PFSK-1 (cell line): ENCODE data around the gene SSMEM1.

Experiments
- FOXP2 ChIP-seq: optimal IDR thresholded peaks from 2 replicates; pipeline ENCODE3; 2011; ENCODE audit warnings: borderline replicate concordance, control low read depth, inconsistent platforms; ENCODE audit not compliant: insufficient read depth; ENCODE audit errors: extremely low read length, extremely low read depth
- POLR2AphosphoS5 ChIP-seq: IDR thresholded peaks from 2 replicates; pipeline ENCODE4 v1.6.1; 2012; ENCODE audit warnings: low read depth, mild to moderate bottlenecking, control low read depth, low read length, moderate library complexity
- SIN3A ChIP-seq: IDR thresholded peaks from 2 replicates; pipeline ENCODE4 v1.6.1; 2012; ENCODE audit warnings: mild to moderate bottlenecking, low read length, moderate library complexity, borderline replicate concordance; ENCODE audit not compliant: insufficient read depth
- TAF1 ChIP-seq: IDR thresholded peaks from 2 replicates; pipeline ENCODE4 v1.6.1; 2012; ENCODE audit warnings: low read length, control low read depth, borderline replicate concordance; ENCODE audit not compliant: insufficient read depth
- TF ChIP-seq, protein P1 (sequence below), 2 experiments: IDR thresholded peaks; 2 replicates each; pipeline versions ENCODE4 v1.6.1 to v1.8.0; 2011 to 2012; ENCODE audit warnings: low read depth in 2 of 2, low read length in 2 of 2, control low read depth in 1 of 2, inconsistent platforms in 1 of 2, mild to moderate bottlenecking in 1 of 2, moderate library complexity in 1 of 2; ENCODE audit not compliant: insufficient read depth in 1 of 2

SSMEM1 gene

DNA sequence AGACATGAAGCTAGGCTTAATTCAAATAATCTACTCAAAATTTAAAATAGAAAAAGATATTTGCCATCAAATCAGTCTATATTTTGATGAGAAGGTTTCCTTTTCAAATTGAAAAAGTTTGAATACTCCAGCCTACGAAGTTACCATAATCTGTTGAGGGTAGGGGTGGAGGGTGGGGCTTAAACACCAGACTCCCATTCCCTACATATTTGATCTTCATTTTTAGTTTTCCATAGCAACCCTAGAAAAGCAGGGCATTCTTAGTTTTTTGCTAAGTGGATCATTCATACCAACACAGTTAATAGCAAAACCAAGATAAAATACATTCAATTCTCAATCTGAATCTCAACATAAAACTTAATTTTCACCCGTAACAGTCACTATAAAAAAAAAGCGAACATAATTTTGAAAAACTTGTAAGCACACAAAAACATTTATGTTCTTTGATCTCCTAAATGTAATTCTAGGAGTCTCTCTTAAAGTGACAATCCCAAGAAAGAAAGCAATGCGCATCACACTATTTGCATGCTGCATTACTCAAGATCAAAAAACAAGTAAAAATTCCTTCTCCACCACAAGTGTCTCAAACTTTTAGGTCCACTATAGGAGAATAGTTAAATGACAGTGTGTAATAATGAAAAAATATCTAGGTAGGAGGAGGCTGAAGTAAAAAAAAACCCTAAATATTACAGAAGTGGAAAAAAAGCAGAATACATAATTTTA, 33.3 kb upstream of the SSMEM1 start:
- TF ChIP-seq, protein P1, sequence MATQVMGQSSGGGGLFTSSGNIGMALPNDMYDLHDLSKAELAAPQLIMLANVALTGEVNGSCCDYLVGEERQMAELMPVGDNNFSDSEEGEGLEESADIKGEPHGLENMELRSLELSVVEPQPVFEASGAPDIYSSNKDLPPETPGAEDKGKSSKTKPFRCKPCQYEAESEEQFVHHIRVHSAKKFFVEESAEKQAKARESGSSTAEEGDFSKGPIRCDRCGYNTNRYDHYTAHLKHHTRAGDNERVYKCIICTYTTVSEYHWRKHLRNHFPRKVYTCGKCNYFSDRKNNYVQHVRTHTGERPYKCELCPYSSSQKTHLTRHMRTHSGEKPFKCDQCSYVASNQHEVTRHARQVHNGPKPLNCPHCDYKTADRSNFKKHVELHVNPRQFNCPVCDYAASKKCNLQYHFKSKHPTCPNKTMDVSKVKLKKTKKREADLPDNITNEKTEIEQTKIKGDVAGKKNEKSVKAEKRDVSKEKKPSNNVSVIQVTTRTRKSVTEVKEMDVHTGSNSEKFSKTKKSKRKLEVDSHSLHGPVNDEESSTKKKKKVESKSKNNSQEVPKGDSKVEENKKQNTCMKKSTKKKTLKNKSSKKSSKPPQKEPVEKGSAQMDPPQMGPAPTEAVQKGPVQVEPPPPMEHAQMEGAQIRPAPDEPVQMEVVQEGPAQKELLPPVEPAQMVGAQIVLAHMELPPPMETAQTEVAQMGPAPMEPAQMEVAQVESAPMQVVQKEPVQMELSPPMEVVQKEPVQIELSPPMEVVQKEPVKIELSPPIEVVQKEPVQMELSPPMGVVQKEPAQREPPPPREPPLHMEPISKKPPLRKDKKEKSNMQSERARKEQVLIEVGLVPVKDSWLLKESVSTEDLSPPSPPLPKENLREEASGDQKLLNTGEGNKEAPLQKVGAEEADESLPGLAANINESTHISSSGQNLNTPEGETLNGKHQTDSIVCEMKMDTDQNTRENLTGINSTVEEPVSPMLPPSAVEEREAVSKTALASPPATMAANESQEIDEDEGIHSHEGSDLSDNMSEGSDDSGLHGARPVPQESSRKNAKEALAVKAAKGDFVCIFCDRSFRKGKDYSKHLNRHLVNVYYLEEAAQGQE (IDR thresholded peaks at IDR 0.05; ENCODE audit: insufficient read depth in 1 of 2, low read depth in 2 of 2, low read length in 2 of 2) = no peak
- no peak for TF ChIP-seq FOXP2
- TF ChIP-seq TAF1 = no peak
- no peak for TF ChIP-seq SIN3A
- no peak for TF ChIP-seq POLR2AphosphoS5

DNA sequence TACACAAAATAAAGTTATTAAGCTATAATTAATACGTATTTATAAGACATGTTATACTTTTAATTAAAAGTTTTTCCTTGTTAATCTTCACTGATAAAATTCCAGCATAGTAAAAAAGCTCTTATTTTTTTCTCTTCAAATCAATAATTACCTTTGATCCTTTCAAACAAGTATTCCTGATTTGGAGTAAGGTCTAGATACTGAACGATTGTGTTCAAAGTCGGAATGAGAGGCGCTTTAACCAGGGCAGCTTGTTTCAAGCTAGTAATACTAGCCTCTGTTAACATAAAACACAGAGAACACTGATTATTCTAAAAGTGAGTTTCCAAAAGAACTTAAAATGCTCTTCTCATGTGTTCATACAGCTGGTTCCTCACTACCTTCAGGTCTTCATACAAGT, 29.4 kb upstream of the SSMEM1 start:
- no peak for TF ChIP-seq TAF1
- no peak for TF ChIP-seq SIN3A
- TF ChIP-seq, protein P1 (IDR thresholded peaks at IDR 0.05; ENCODE audit: insufficient read depth in 1 of 2, low read depth in 2 of 2, low read length in 2 of 2) = no peak
- TF ChIP-seq POLR2AphosphoS5 = no peak
- no peak for TF ChIP-seq FOXP2

DNA sequence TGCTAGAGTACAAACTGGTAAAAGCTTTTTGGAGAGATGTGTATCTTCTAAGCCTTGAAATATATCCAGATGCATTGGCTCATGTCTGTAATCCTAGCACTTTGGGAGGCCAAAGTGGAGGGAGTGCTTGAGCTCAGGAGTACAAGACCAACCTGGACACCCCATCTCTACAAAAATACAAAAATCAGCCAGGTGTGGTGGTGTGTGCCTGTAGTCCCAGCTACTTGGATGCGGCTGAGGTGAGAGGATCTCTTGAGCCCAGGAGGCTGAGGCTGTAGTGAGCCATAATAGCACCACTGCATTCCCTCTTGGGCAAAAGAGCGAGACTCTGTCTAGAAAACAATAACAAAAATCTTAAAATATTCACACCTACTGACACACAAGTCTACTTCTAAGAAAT, 28.0 kb upstream of the SSMEM1 start:
- TF ChIP-seq, protein P1 (IDR thresholded peaks at IDR 0.05; ENCODE audit: insufficient read depth in 1 of 2, low read depth in 2 of 2, low read length in 2 of 2) = no peak
- TF ChIP-seq FOXP2 = no peak
- TF ChIP-seq TAF1 = no peak
- TF ChIP-seq SIN3A = no peak
- no peak for TF ChIP-seq POLR2AphosphoS5

DNA sequence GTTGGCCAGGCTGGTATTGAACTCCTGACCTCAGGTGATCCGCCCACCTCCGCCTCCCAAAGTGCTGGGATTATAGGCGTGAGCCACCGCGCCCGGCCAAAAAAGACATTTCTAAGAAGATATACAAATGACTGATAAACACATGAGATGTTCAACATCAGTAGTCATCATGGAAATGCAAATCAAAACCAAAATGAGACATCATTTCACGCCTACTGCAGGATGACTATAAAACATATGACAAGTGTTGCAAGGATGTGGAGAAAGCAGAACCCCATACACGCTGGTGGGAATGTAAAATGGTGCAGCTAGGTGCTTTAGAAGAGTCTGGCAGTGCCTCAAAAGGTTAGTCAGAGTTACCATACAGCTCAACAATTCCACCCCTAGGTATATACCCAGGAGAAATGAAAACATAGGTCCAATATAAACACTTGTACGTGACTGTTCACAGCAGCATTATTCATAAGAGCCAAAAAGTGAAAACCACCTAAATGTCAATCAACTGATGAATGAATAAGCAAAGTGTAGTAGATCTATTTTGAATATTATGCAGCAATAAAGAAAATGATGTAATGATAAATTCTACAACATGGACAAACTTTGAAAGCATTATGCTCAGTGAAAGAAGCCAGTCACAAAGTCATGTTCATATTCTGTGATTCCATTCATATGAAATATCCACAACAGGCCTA, 26.9 kb upstream of the SSMEM1 start:
- no peak for TF ChIP-seq SIN3A
- TF ChIP-seq POLR2AphosphoS5 = no peak
- no peak for TF ChIP-seq FOXP2
- no peak for TF ChIP-seq TAF1
- TF ChIP-seq, protein P1 (IDR thresholded peaks at IDR 0.05; ENCODE audit: insufficient read depth in 1 of 2, low read depth in 2 of 2, low read length in 2 of 2) = no peak
